ENCODE measurements around the gene U2SURP. TPM values are rescaled to one million over a fixed set of nuclear protein-coding genes. Genes with fewer than 3 reads are reported as not detected.
"Not testable (repeated sequence)": the region's sequence is repeated elsewhere in the genome, so short reads cannot be mapped to it uniquely, and the experiment has no call there.

Gene U2SURP
- total RNA-seq, 4 donors from 2014 or later = 36.7 to 180 (median 79.3) TPM

GRCh38 chr3:143041903-143042302 is 40.5 kb downstream of the U2SURP start:
- in situ Hi-C loops (cut with MboI; ENCODE audit: low pct_ligation_motif_present in 1 of 4, low pct_unique_long_range_greater_than_20kb in 1 of 4, low sequenced_read_pairs in 3 of 4) = no loop called here
- no peaks in the 10 kb centered on the region for H3K9me3 ChIP-seq
- WGBS, 2 donors (ENCODE audit: low coverage in 1 of 2) = 93 to 100% methylated on average over 1 of the region's 1 CpG
- no peak overlapping the region for H3K27ac ChIP-seq
- H3K36me3 ChIP-seq = peaks cover 0 to 47% (median 18%) of the 10 kb centered on the region in 4 donors
- TF ChIP-seq CTCF (IDR thresholded peaks at IDR 0.05) (no peak), POLR2A (IDR thresholded peaks at IDR 0.05) (no peak)
- DNase-seq = no peak
- H3K27me3 ChIP-seq = no peaks in the 10 kb centered on the region
- intact Hi-C loops (cut with DNase I; ENCODE audit: low total_unique reads) = no loop called here
- no peak overlapping the region for H3K4me3 ChIP-seq
- no peaks in the 10 kb centered on the region for H3K4me1 ChIP-seq

GRCh38 chr3:143045639-143046038 is 44.3 kb downstream of the U2SURP start:
- in situ Hi-C loops (cut with MboI; ENCODE audit: low pct_ligation_motif_present in 1 of 4, low pct_unique_long_range_greater_than_20kb in 1 of 4, low sequenced_read_pairs in 3 of 4) (no loop called here), intact Hi-C loops (cut with DNase I; ENCODE audit: low total_unique reads) (no loop called here)
- no peak for TF ChIP-seq POLR2A (IDR thresholded peaks at IDR 0.05)
- no peak for TF ChIP-seq POLR2AphosphoS5 (IDR thresholded peaks at IDR 0.05)
- no peak for TF ChIP-seq CTCF (IDR thresholded peaks at IDR 0.05)
- TF ChIP-seq EP300 (IDR thresholded peaks at IDR 0.05; ENCODE audit: low read depth) = no peak
- H3K4me1 ChIP-seq = no peaks in the 10 kb centered on the region
- no peaks in the 10 kb centered on the region for H3K27me3 ChIP-seq
- no peak for DNase-seq
- 91 to 100% methylated on average over 2 of the region's 2 CpGs for WGBS, 2 donors (ENCODE audit: low coverage in 1 of 2)
- H3K27ac ChIP-seq = no peak overlapping the region
- peaks cover 0 to 45% (median 13%) of the 10 kb centered on the region in 4 donors for H3K36me3 ChIP-seq
- H3K9me3 ChIP-seq = no peaks in the 10 kb centered on the region
- H3K4me3 ChIP-seq = no peak overlapping the region

- H3K27ac ChIP-seq; intact Hi-C loops (cut with DNase I; ENCODE audit: low total_unique reads); H3K9me3 ChIP-seq; H3K4me3 ChIP-seq; H3K4me1 ChIP-seq; H3K27me3 ChIP-seq; DNase-seq; in situ Hi-C loops (cut with MboI; ENCODE audit: low pct_ligation_motif_present in 1 of 4, low pct_unique_long_range_greater_than_20kb in 1 of 4, low sequenced_read_pairs in 3 of 4): not testable (repeated sequence)
- WGBS, 2 donors (ENCODE audit: low coverage in 1 of 2) = 93 to 97% methylated on average over 2 to 5 of the region's 5 CpGs
- H3K36me3 ChIP-seq = peaks cover 0 to 45% (median 15%) of the 10 kb centered on the region in 4 donors
These were observed 44.7 kb downstream of the U2SURP start for GRCh38 chr3:143046075-143046474.

GRCh38 chr3:143054011-143054410 is 52.6 kb downstream of the U2SURP start:
- in situ Hi-C loops (cut with MboI; ENCODE audit: low pct_ligation_motif_present in 1 of 4, low pct_unique_long_range_greater_than_20kb in 1 of 4, low sequenced_read_pairs in 3 of 4) = no loop called here
- no peak overlapping the region for H3K4me3 ChIP-seq
- no peak for TF ChIP-seq POLR2AphosphoS5 (IDR thresholded peaks at IDR 0.05)
- no peak for TF ChIP-seq CTCF (IDR thresholded peaks at IDR 0.05)
- no peak for TF ChIP-seq EP300 (IDR thresholded peaks at IDR 0.05; ENCODE audit: low read depth)
- no peak for TF ChIP-seq POLR2A (IDR thresholded peaks at IDR 0.05)
- DNase-seq = no peak
- 79 to 86% methylated on average over 2 of the region's 2 CpGs for WGBS, 2 donors (ENCODE audit: low coverage in 1 of 2)
- no peaks in the 10 kb centered on the region for H3K9me3 ChIP-seq
- no peaks in the 10 kb centered on the region for H3K27me3 ChIP-seq
- peaks cover 0 to 67% (median 25%) of the 10 kb centered on the region in 4 donors for H3K36me3 ChIP-seq
- no peak overlapping the region for H3K27ac ChIP-seq
- no peaks in the 10 kb centered on the region for H3K4me1 ChIP-seq
- intact Hi-C loops (cut with DNase I; ENCODE audit: low total_unique reads) = no loop called here

- no peak for DNase-seq
- in situ Hi-C loops (cut with MboI; ENCODE audit: low pct_ligation_motif_present in 1 of 4, low pct_unique_long_range_greater_than_20kb in 1 of 4, low sequenced_read_pairs in 3 of 4) = no loop called here
- Histone ChIP-seq H3K27me3 (no peaks in the 10 kb centered on the region), H3K9me3 (no peaks in the 10 kb centered on the region), H3K4me1 (no peaks in the 10 kb centered on the region), H3K36me3 (peaks cover 0 to 55% (median 17%) of the 10 kb centered on the region in 4 donors), H3K4me3 (no peak overlapping the region), H3K27ac (no peak overlapping the region)
- WGBS, 2 donors (ENCODE audit: low coverage in 1 of 2) = 83 to 91% methylated on average over 3 of the region's 3 CpGs
- intact Hi-C loops (cut with DNase I; ENCODE audit: low total_unique reads) = no loop called here
- no peak for TF ChIP-seq EP300 (IDR thresholded peaks at IDR 0.05; ENCODE audit: low read depth)
- no peak for TF ChIP-seq POLR2AphosphoS5 (IDR thresholded peaks at IDR 0.05)
- no peak for TF ChIP-seq CTCF (IDR thresholded peaks at IDR 0.05)
- no peak for TF ChIP-seq POLR2A (IDR thresholded peaks at IDR 0.05)
These were observed 55.0 kb downstream of the U2SURP start for GRCh38 chr3:143056372-143056771.
